ENCODE data around the gene COPS9.

- TF ChIP-seq, protein P1, sequence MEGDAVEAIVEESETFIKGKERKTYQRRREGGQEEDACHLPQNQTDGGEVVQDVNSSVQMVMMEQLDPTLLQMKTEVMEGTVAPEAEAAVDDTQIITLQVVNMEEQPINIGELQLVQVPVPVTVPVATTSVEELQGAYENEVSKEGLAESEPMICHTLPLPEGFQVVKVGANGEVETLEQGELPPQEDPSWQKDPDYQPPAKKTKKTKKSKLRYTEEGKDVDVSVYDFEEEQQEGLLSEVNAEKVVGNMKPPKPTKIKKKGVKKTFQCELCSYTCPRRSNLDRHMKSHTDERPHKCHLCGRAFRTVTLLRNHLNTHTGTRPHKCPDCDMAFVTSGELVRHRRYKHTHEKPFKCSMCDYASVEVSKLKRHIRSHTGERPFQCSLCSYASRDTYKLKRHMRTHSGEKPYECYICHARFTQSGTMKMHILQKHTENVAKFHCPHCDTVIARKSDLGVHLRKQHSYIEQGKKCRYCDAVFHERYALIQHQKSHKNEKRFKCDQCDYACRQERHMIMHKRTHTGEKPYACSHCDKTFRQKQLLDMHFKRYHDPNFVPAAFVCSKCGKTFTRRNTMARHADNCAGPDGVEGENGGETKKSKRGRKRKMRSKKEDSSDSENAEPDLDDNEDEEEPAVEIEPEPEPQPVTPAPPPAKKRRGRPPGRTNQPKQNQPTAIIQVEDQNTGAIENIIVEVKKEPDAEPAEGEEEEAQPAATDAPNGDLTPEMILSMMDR (IDR thresholded peaks at IDR 0.05; ENCODE audit: low read depth, low read length) = no peak
- no peak for TF ChIP-seq EZH2phosphoT487 (IDR thresholded peaks at IDR 0.05; ENCODE audit: low read depth)
Measured at GRCh38 chr2:240167588-240167880, 31.4 kb upstream of the COPS9 start.
